HepG2 (cell line): ENCODE results near the gene NDRG3.
A peak's percentile ranks its signal among the peaks of the same experiment; 100 is the strongest.

ENCODE experiments used
- BHLHE40 ChIP-seq: IDR thresholded peaks from 2 replicates; pipeline ENCODE4 v1.6.1; 2011; ENCODE audit warnings: low read length, improper control_type of control experiment
- NR2F2 ChIP-seq: IDR thresholded peaks from 2 replicates; pipeline ENCODE4 v1.6.1; 2012; ENCODE audit warnings: low read depth, inconsistent platforms, borderline replicate concordance
- POLR2A ChIP-seq, 2 experiments: IDR thresholded peaks; 2 replicates each; pipeline ENCODE4 v1.6.1; 2011; ENCODE audit warnings: low read depth in 2 of 2, low read length in 2 of 2, mild to moderate bottlenecking in 1 of 2, moderate library complexity in 1 of 2; ENCODE audit not compliant: insufficient read depth in 1 of 2
- PREB ChIP-seq: sonication (generic); formaldehyde crosslinking; IDR thresholded peaks from 2 replicates; pipeline ENCODE4 v1.4.0; 2020; ENCODE audit warnings: missing genetic modification reagents
- SMAD1 ChIP-seq: sonication (generic); formaldehyde crosslinking; IDR thresholded peaks from 2 replicates; pipeline ENCODE4 v1.4.0; 2020; ENCODE audit warnings: missing genetic modification reagents, low read depth, mild to moderate bottlenecking, borderline replicate concordance
- TF ChIP-seq, protein P1 (sequence below): sonication (generic); formaldehyde crosslinking; IDR thresholded peaks from 2 replicates; pipeline ENCODE4 v1.5.0; 2020; ENCODE audit warnings: mild to moderate bottlenecking, missing genetic modification reagents, moderate library complexity
- TF ChIP-seq, protein P2 (sequence below): sonication (generic); formaldehyde crosslinking; IDR thresholded peaks from 2 replicates; pipeline ENCODE4 v1.8.1; 2023; ENCODE audit warnings: missing genetic modification reagents, inconsistent platforms, borderline replicate concordance

DNA sequence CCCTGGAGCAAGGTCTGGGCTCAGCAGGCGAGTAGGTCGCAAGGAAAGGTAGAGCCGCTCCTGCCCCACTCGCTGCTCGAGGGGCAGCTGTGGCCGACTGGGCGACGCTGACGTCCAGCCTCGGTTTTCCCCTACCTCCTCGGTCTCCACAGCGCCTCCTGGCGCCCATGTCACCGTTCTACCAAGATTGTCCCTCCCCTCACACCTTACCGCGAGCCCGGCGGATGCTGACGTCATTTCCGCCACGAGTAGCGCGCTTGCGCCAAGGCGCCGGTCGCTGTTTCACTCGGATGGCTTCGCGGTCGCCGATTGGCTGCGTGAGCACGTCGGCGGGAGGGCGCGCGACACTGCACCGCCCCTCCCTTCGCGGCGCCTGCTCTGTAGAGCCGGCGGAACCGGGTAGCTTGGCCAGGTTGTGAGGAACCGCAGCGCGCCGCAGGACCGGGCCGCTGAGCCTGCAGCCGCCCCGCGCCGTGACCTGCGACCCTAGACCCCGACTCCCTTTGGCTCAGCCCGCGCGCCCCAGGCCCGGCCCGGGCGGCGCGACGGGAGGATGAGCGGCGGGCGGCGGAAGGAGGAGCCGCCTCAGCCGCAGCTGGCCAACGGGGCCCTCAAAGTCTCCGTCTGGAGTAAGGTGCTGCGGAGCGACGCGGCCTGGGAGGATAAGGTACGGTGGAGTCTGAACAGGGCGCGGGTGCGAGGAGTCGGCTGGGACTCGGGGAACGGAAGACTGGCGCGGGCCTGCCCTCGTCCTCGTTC, 140.3 kb downstream of the NDRG3 start, which contains the start of gene RAB5IF:
- no peak for TF ChIP-seq PREB
- TF ChIP-seq SMAD1, result peak; percentile 100
- TF ChIP-seq, protein P1, sequence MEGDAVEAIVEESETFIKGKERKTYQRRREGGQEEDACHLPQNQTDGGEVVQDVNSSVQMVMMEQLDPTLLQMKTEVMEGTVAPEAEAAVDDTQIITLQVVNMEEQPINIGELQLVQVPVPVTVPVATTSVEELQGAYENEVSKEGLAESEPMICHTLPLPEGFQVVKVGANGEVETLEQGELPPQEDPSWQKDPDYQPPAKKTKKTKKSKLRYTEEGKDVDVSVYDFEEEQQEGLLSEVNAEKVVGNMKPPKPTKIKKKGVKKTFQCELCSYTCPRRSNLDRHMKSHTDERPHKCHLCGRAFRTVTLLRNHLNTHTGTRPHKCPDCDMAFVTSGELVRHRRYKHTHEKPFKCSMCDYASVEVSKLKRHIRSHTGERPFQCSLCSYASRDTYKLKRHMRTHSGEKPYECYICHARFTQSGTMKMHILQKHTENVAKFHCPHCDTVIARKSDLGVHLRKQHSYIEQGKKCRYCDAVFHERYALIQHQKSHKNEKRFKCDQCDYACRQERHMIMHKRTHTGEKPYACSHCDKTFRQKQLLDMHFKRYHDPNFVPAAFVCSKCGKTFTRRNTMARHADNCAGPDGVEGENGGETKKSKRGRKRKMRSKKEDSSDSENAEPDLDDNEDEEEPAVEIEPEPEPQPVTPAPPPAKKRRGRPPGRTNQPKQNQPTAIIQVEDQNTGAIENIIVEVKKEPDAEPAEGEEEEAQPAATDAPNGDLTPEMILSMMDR (CRISPR knock-in tag), result peak; percentile 100
- TF ChIP-seq POLR2A (IDR thresholded peaks at IDR 0.05; ENCODE audit: insufficient read depth in 1 of 2, low read depth in 2 of 2, low read length in 2 of 2), result peak; percentile 99 to 100
- peak; percentile 59 for TF ChIP-seq BHLHE40
- TF ChIP-seq, protein P2, sequence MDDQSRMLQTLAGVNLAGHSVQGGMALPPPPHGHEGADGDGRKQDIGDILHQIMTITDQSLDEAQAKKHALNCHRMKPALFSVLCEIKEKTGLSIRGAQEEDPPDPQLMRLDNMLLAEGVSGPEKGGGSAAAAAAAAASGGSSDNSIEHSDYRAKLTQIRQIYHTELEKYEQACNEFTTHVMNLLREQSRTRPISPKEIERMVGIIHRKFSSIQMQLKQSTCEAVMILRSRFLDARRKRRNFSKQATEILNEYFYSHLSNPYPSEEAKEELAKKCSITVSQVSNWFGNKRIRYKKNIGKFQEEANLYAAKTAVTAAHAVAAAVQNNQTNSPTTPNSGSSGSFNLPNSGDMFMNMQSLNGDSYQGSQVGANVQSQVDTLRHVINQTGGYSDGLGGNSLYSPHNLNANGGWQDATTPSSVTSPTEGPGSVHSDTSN (CRISPR knock-in tag), result no peak; the same call in 1 of the 2 replicates
- peak; percentile 18; the same call in 1 of the 2 replicates for TF ChIP-seq NR2F2
